Fibroblast of skin of back (primary cell): ENCODE results near the gene UCHL5.

Source experiments
- DNase-seq: peaks from one replicate; pipeline ENCODE4 v3.0.0-alpha.2; 2013

The UCHL5 gene

DNA sequence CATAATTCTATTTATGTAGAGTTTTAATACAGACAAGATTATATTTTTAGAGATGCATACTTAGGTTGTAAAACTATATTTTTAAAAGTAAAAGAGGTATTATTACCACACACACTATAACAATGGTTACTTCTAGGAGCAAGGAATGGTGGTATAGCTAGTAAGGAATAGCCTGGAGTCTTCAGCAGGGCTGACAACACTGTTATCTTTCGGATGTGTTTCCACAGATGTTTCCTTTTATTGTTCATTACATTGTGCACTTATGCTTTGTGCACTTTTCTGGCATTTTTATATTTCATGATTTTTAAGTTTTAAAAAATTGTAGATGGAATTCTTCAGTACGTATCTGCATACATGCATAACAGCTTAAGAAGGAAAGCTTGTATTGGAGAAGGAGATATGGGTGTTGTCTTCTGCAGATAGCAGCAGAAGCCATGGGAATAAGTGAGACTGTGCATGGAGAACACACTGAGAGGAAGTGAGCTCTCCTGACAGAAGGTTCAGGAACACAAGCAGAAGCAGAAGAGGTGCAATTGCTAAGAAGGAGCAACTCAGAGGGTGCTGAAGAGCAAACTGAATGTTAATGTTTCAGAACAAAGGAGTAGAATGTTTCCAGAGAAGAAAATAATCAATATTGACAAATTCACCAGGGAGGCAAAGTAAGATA, 91.8 kb downstream of the UCHL5 start:
- no peak for DNase-seq

DNA sequence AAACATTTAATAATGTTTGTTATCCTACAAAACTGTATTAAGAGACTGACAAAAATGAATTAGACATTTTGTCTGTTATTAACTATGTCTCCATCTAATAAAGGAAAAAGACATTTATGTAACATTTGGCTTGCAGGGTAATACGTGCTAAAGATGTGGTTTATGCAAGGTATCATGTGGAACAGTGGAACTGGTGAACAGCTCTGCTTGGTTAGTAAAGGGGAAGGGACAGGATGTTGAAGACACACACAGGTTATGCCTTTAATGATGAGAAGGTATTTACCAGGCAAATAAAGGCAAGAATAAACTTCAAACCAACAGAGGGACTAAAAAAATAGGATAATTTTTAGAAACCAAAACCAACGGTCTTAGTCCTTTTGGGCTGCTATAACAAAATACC, 93.1 kb downstream of the UCHL5 start:
- no peak for DNase-seq

DNA sequence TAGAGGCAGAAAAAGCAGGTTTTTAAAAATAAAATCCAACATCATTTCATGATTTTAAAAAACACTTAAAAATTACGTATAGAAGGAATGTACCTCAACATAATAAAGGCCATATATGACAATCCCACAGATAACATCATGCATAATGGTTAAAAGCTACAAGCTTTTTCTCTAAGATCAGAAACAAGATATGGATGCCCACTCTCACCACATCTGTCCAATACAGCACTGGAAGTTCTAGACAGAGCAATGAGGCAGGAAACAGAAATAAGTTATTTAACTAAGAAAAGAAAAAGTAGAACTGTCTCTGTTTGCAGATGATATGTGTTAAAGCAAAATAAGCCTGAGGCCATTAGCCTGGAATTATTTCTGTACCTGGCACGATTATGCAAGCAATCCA, 96.3 kb downstream of the UCHL5 start:
- no peak for DNase-seq
